NCI-H446 treated with DMSO at 0.1 percent for 48 hours (cell line): Measurements from ENCODE around the gene PIK3AP1.
"Not testable (repeated sequence)": the region's sequence is repeated elsewhere in the genome, so short reads cannot be mapped to it uniquely, and the experiment has no call there.

ENCODE experiments used
- DNase-seq: peaks from one replicate; lab custom pipeline; 2025; lab: John Stamatoyannopoulos, UW

Gene PIK3AP1, protein sequence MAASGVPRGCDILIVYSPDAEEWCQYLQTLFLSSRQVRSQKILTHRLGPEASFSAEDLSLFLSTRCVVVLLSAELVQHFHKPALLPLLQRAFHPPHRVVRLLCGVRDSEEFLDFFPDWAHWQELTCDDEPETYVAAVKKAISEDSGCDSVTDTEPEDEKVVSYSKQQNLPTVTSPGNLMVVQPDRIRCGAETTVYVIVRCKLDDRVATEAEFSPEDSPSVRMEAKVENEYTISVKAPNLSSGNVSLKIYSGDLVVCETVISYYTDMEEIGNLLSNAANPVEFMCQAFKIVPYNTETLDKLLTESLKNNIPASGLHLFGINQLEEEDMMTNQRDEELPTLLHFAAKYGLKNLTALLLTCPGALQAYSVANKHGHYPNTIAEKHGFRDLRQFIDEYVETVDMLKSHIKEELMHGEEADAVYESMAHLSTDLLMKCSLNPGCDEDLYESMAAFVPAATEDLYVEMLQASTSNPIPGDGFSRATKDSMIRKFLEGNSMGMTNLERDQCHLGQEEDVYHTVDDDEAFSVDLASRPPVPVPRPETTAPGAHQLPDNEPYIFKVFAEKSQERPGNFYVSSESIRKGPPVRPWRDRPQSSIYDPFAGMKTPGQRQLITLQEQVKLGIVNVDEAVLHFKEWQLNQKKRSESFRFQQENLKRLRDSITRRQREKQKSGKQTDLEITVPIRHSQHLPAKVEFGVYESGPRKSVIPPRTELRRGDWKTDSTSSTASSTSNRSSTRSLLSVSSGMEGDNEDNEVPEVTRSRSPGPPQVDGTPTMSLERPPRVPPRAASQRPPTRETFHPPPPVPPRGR

DNA sequence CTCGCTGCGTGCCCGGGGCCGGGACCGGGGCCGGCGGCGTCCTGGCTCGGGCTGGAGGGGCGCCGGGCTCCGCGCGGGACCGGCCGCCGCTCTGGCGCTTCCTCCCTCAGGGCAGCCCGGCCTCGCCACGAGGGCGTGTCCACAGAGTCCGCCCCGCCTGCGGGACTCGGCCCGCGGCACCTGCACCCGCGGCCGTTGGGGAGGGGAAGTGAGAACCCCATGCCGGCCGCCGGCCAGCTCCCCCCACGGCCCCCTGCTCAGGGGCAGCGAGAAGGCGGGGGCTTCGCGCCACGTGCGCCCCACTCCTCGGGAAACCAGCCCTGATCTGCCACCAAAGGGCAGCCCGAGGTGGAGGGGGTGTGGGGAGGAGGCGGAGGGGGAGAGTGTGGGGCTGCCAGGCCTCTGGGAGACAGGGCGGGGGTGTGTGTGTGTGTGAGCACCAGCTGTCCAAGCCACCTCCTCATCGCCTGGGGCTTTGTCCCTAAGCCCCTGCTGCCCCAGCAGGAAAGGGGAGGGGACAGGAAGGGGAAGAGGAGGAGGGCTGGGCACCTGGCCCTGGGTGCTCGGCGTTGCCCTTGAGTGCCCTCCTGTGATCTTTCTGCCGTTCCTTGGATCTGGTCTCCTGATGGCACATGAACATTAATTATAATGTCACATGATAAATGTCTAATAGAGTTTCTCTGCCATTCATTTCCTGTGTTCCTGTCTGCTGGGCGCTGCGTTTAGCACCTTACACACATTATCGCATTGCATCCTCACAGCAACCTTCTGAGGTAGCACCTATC lies at the start of gene PIK3AP1:
PIK3AP1 (minus strand) TSS at position 93 of the 785 bp plus-strand sequence. CDS start 120 bp downstream, outside the sequence.
- DNase-seq: no peak

DNA sequence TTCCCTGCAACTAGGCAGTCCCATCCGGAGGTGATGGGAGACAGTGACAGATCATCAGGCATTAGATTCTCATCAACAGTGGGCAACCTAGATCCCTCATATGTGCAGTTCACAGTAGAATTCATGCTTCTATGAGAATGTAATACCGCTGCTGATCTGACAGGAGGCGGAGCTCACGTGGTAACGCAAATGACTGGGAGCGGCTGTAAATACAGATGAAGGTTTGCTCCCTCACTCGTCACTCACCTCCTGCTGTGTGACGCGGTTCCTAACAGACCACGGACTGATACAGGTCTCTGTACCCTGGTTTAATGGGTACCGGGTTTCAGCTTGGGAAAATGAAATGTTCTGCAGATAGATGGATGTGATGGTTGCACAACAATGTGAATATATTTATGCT lies 47.8 kb upstream of the PIK3AP1 start:
- DNase-seq: no peak

DNA sequence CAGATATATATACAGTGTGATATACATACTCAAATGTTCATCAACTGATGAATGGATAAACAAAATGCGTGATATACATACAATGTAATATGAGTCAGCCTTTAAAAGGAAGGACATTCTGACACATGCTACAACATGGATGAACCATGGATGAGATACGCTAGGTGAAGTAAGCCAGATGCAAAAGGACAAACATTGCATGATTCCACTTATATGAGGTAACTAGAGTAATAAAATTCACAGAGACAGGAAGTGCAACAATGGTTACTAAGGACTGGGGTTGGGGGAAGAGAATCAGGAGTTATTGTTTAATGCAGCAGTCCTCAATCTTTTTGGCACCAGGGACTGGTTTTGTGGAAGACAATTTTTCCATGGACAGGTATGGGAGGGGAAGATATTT lies 47.3 kb upstream of the PIK3AP1 start:
- no peak for DNase-seq

DNA sequence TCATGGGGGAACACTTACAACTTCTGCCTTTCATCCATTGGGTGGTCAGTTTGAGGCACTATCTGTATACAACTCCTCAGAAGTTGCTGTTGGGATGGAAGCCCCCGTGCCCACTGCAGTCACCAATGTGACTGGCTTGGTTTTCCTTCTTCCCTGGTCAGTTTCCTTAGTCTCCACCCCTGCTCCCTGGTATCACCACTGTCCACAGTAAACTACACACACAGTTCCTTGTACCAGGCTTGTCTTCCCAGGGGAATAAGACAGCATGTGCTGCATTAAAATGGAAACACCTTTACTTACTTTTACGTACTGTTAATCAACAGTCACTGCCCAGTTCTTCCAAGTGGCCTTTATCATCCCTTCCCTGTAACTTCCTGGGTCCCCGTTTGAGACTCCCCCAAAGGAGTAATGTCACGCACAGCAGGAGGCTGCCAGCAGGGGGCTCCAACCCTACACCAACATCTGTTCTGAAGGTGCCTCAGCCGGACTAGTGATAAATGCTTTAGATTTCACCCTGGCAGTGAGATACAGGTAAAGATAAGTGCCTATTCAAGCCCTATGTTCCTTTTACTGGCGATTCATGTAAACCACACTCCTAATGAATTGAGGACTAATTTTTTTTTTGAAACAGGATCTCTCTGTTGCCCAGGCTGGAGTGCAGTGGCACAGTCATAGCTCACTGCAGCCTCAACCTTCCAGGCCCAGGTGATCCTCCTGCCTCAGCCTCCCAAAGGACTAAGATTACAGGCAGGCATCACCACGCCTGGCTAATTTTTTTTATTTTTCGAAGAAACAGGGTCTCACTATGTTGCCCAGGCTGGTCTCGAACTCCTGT lies 45.3 kb upstream of the PIK3AP1 start:
- DNase-seq: no peak

DNA sequence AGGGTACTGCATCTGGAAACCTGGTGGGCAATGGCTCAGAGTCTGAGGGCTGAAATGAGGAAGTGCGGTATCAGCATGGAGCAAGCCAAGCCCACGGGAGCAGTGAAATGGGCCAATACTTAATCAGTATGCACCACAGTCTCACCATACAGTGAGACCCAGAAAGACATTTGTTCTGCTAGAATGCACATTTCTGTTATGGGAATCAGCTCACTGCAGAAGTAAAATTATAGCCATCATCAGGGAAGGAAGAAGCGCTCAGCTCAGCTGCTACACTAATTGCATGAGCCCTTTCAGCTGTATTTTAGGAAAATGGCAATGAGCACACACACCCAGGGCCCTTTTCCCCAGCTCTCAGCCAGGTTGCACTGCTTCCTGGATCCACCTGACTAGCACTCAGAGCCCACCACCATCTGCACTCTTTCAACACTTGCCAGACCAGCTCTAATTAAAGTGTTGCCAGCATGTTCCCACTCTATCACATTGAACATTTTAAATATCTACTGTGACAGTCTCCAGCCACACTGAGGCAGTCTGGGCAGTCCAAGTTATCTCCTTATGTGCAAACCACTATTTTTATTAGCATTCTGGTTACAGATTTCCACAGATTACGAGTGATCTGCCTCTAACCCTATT lies 44.2 kb upstream of the PIK3AP1 start:
- no peak for DNase-seq

DNA sequence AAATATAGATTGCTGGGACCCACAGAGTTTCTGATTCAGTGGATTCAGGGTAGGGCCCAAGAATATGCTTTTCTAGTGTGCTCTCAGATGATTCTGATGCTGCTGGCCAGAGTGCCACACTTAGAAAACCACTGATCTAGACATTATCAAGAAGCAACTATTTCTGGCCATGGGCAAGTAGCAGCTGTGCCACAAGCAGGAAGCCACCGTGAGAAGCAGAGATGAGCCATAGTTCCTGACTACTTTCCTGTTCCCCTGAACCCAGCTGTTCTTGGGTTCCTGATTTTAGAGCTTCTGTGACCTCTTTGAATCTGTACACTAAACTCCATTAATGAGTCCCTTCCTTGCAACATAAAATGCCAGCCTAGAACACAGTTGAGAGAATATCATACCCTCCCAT lies 38.1 kb upstream of the PIK3AP1 start:
- DNase-seq: no peak

DNA sequence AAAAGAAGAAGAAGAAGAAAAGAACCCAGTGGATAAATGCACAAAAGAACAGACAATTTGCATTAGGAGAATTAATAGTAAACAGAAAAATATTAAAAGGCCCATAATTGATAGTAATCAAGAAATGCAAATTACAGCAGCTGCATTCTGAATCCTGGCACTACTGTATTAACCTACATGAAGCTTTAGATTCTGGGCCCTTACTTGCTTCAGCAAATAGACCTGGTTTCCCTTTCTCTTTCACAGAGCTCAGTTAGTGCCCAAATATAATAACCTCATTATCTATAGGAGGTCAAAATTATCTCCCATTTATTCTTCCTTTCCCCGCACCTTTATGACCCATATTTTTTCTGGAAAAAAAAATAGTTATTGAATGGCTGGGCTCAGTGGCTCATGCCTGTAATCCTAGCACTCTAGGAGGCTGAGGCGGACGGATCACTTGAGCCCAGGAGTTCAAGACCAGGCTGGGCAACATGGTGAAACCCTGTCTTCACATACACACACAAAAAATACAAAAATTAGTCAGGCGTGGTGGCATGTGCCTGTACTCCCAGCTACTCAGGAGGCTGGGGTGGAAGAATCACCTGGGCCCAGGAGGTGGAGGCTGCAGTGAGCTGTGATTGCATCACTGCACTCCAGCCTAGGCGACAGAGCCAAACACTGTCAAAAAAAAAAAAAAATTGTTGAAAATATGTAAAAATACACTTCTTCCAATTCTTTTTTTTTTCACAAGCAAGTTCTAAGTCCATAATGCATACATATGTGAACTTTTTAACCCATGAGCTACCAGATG lies 36.0 kb upstream of the PIK3AP1 start:
- no peak for DNase-seq

DNA sequence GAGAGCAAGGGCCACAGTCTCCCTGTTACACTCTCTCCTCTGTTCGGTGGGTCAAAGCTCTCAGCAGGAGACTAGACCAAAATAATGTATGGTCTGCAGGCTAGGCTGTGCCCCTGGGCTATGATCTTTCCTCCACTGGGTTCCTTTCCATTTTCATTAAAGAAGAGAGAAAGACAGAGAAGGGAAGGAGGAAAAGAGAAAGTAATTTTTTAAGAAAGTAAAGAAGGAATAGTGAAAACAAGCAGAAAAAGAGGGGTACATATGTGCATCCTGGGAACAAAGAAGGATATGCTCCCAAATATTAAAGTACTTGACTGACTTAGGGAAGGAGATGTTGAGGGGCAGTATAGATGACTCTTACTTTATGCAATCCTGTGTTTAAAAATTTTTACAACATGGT lies 33.6 kb upstream of the PIK3AP1 start:
- DNase-seq: no peak

DNA sequence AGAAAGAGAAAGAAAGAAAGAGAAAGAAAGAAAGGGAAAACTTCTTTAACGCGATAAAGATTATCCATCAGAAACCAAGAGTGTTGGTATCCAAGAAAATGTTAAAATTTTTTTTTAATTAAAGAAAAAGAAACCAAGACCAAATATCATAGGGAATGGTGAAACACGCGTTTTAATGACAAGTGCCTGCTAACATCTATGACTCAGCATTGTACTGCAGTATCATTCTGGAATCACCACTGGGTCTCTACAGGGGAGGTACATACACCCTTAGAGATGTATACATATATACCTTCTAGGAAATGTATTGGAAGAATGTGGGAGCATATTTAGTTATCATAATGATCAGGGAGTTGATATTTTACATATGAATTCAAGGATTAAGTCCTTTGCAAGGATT lies 32.1 kb upstream of the PIK3AP1 start:
- DNase-seq: no peak

DNA sequence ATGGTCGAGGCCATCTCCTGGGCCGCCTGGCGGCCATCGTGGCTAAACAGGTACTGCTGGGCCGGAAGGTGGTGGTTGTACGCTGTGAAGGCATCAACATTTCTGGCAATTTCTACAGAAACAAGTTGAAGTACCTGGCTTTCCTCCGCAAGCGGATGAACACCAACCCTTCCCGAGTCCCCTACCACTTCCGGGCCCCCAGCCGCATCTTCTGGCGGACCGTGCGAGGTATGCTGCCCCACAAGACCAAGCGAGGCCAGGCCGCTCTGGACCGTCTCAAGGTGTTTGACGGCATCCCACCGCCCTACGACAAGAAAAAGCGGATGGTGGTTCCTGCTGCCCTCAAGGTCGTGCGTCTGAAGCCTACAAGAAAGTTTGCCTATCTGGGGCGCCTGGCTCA lies 30.0 kb upstream of the PIK3AP1 start:
- not testable (repeated sequence) for DNase-seq

DNA sequence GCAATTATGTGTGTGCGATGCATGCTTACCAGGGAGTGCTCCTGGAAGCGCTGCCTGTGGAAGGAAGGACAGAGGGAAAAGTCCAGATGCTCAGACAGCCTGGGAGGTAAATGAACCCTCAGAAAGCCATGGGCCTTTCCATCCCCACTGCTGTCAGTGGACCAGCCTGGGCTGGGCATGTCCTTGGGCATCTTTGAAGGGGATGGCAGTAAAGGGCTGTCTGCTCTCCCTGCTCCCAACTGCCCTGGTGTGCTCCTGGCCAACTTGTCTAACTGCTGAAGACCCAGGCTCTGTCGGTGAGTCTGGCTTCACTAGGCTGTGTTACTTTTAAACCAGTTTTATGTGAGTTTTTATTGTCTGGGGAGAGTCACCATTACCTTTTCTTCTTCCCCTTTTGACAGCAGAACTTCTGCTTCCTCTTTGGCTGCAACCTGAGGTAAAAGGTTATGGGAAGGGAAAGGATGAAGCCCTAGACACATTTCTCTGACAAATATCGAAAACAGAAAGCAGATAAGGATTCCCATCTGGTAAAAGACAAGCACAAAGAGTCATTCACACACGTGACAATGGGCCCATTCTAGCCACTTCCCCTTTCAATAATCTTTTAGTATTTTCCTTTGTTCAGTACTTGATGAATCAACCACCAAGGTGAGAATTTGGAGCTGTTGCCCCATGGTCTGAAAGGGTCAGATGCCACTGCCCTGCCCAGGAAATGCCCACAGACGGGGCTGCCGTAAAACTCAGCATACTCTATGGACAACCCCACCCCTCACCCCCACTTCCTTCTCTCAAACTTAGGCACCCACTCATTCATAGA lies 27.6 kb upstream of the PIK3AP1 start:
- DNase-seq: no peak

DNA sequence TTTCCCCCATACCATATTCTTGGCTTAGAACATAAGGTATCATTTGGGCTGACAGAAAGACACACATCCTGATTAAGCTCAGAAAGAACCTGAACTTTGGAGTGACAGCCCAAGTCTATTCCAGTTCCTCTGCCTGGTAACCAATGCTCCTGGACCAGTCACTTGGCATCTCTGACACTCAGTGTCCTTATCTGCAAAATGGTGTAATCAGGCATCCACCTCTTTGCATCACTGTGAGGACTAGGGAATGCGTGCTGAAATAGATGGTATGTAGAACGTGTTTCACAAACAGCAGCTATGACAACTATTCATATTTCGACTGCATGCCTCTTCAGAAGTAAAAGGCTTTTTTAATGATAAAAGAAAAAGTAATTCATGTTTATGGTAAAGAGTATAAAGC lies 26.2 kb upstream of the PIK3AP1 start:
- no peak for DNase-seq

DNA sequence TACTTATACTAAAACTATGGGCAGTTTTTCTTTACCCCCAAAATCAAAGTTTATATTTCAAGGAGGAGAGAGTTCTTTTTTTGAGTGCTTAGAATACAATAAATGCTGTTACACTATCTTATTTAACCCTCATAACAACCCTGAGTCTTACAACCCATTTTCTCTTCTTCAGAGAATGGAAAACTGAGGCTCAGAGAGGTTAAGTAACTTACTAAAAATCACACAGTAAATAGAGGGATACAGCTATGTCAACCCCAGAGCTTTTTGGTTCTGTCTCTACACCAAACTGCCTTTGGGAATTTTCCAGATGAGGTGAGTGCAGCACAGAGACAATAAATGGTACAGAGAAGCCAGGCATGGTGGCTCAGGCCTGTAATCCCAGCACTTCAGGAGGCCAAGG lies 25.6 kb upstream of the PIK3AP1 start:
- DNase-seq: no peak

DNA sequence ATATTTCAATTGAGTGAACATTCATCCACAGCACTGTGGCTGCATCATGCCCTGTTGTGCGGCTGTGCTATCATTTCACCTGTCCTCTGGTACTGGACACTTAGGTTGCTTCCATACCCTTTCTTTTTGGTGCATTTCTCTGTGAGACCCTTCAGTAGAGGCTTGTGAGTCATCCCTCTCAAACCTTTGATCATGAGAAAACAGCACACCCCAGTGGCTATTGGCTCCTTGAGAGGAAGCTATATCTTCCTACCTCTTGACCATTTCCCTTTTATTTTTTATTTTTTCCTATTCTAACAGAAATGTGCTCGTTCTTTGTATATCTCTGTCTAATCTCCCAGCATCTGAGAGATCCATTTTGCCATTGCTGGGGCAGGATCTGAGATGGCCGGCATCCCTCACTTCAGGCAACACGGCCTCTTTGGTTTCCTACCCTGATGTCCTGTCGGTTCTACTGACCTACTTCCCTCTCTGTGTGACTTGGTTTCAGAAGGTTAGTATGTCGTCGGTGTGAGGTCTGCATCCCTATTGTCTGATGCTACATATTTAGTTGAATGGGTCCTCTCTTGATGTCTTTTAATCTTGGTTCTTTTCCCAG lies 23.8 kb upstream of the PIK3AP1 start:
- no peak for DNase-seq

DNA sequence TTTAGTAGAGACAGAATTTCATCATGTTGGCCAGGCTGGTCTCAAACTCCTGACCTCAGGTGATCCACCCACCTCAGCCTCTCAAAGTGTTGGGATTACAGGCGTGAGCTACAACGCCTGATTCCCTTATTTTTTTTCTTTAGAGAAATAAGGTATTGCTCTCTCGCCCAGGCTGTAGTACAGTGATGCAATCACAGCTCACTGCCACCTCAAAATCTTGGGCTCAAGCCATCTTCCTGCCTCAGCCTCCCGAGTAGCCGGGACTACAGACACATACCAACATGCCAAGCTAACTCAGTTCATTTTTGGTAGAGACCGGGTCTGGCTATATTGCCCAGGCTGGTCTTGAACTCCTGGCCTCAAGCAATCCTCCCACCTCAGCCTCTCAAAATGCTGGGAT lies 21.2 kb upstream of the PIK3AP1 start:
- DNase-seq: not testable (repeated sequence)

DNA sequence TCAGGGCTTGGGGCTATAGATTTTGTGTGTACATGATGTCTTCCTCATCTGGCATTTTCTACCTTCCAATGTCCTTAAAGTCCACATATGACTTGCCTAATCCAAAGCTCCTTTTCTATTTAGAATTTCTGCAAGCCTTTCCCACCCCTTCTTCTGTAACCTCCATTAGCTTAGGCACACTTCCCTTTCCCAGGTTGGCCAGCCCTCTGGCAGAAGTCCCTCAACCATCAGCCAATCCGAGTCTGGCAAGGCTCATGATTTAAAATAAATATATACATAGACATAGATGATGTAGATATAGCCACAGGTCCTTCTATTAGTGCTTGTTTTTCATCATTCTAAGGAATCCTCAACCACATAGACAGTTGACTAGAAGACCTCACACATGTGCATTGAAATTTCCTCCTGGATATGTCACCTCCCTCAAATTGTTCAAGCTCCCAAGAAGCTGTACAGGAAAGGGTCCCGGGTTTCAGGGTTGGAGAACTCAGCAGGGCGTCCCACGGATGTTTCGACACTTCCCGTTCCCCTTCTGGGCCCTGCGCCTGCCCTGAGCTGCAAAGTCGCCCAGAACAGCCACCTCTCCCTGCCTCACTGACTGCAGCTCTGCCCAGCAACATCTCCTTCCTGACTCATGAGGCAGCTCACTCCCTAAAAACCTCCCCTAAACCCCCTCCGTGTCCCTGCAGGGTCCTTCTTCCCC lies 20.4 kb upstream of the PIK3AP1 start:
- no peak for DNase-seq

DNA sequence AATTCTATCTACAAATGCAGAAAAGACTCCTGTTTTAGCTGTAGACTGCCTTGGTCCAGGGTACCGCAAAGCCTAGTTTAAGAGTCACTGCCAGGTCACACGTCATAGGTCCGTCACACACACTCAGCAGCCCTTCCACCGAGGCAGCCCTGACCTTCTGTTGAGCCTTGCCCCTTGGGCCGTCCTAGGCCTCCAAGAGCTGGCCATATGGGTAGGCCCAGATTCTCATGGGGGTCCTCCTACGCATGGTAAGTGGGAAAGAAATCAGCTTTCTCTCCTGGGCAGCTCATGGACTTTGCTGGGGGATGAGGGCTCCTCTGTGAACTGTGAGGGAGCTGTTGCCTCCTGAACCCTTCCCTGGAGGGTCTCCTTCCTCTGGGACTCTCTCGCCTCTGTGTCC lies 19.8 kb upstream of the PIK3AP1 start:
- no peak for DNase-seq

DNA sequence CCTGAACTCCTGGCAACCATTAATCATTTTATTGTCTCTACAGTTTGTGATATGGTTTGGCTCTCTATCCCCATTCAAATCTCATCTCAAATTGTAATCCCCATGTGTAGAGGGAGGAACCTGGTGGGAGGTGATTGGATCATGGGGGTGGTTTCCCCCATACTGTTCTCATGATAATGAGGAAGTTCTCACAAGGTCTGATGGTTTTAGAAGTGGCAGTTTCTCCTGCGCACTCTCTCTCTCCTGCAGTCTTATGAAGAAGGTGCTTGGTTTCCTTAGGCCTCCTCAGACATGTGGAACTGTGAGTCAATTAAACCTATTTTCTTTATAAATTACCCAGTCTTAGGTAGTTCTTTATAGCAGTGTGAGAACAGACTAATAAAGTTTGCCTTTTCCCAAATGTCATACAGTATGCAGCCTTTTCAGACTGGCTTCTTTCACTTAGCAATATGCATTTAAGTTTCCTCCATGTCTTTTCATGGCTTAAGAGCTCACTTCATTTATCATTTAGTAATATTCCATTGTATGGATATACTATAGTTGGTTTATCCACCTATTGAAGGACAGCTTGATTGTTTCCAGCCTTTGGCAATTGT lies 17.1 kb upstream of the PIK3AP1 start:
- not testable (repeated sequence) for DNase-seq
